Stimulated activated CD4-positive, alpha-beta T cell treated with anti-CD3 and anti-CD28 coated beads, Interleukin-12 subunit alpha, Interleukin-12 subunit beta, amount 100 ng/mL, for 4 hours (primary cell): ENCODE data around the gene MRPS34.
A peak's percentile ranks its signal among the peaks of the same experiment; 100 is the strongest.

Source experiments
- DNase-seq: peaks from one replicate; pipeline ENCODE4 v3.0.0-alpha.2; 2020

MRPS34 gene

GRCh38 chr16:1794221-1794871, 21.4 kb upstream of the MRPS34 start:
- DNase-seq: no peak

- no peak for DNase-seq
These were observed 20.8 kb upstream of the MRPS34 start, which contains the start of gene IGFALS for GRCh38 chr16:1793578-1794220. Gene IGFALS (minus strand): TSS chr16:1793705. CDS start chr16:1793652, 53 bp downstream.

DNA sequence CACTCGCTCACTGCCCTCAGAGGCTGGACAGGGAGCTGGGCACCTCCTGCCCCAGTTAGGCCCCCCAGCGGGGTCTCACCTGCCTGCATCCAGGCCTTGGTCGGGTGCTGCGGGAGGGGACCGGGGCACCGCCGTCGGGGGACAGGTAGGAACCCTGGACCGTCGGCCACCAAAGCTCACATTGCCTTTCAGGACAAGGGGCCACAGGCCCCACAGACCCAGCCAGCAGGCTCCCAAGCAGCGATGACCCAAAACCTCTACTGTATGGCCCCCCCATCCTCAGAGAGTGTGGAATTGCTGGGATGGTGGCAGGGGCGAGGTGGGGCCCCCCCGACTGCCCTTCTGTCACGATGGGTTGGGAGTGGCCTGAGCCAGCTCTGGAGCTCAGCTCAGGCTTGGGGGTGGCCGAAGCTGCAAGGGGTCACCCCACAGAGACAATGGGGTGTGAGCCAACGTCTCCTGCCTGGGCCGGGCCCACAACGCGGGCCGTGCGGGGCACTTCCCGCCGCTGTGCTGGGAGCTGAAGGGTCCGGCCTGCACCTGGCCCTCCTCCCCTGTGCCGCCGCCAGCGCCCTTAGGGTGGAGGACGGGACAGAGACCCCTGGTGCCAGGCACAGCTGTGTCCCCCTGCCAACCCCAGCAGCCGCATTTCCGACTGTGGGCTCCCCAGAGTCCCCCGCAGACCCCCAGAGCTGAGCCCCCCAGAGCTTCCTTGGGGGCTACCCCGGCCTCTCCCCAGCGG, 20.1 kb upstream of the MRPS34 start:
- no peak for DNase-seq

DNA sequence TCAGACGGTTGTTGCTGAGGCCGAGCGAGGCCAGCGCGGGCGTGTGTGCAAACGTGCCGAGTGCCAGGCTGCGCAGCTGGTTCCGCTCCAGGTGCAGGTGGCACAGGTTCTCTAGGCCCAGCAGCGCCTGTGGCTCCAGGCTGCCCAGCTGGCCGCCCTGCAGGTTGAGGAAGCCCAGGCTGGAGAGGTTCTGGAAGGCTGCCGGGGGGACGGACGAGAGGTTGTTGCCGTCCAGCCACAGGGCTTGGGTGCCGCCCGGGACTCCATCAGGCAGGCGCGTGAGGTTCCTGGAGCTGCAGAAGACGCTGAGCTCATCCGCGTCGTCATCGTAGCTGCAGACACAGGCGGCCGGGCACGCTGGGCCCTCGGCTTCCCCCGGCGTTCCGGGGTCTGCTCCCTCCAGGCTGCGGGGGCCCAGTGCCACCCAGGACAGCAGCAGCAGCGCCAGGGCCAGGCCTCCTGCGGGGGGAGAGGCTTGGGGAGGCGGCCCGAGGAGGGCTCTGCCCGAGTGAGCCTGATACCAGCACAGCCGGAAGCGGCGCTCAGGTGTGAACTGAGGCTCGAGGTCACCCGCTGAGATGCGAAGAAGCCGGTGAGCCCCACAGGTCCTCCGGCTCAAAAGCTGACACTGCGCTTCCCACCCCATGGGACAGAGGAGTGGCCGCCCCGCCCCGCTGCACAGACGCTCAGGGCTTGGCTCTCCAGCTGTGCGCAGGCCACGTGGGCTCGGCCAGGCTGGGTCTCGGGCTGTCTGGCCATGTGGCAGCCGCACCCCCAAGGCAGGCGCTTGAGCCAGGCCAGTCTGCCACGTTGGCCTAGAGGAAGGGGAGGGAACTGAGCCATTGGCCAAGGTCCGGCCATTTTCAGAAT, 19.2 kb upstream of the MRPS34 start:
- no peak for DNase-seq

DNA sequence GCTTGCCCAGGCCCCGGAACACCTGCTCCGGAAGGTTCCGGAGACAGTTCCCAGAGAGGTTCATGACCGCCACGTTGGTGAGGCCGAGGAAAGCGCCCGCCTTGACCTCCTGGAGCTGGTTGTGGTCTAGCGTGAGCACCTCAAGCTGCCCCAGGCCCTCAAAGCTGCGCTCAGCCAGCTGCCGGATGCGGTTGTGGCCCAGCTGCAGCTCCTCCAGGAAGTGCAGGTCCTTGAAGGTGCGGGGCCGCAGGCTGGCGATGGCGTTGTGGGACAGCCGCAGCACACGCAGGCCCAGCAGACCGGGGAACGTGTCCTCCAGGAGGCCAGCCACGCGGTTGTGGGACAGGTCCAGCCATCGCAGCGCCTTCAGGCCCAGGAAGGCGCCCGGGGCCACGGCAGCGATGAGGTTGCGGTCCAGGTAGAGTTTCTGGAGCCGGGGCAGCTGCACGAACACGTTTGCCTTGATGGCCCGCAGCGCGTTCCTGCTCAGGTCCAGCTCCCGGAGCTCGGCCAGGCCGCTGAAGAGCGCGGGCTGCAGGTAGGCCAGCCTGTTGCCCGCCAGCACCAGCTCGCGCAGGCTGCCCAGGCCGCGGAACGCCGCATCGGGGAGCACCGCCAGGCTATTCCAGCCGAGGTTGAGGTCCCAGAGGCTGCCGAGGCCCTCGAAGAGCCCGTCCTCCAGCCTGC, 18.5 kb upstream of the MRPS34 start:
- DNase-seq: no peak

- DNase-seq: no peak
These were observed 17.8 kb upstream of the MRPS34 start for GRCh38 chr16:1790611-1791255.

GRCh38 chr16:1790261-1790610, 17.3 kb upstream of the MRPS34 start:
- DNase-seq: no peak

- no peak for DNase-seq
These were observed 16.7 kb upstream of the MRPS34 start for GRCh38 chr16:1789643-1790045.

GRCh38 chr16:1788708-1789100, 15.8 kb upstream of the MRPS34 start:
- DNase-seq: no peak

DNA sequence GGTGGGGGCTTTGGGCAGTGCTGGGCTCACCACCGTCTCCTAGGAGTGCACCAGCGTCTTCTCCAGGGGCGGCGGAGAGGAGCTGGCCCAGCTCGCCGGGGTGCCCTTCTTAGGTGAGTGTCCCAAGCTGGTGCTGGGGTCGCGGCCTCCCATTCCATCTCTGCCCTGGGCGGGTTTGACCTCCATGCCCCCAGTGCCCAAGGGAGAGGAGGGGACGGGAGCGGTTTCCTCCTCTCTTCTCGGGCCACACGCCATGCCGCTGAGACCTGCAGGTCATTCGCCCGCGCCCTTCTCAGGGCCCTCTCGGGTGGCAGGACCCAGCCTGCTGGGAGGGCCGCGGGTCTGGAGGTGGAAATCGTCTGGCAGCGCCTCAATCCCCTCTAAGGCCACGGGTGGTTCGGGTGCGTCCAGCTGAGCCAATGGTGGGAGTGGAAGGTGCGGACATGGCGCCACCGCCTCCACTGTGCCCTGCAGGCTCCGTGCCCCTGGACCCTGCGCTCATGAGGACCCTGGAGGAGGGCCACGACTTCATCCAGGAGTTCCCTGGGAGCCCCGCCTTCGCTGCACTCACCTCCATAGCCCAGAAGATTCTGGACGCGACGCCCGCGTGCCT, 15.3 kb upstream of the MRPS34 start:
- no peak for DNase-seq

GRCh38 chr16:1787322-1788094, 14.6 kb upstream of the MRPS34 start:
- DNase-seq: no peak

DNA sequence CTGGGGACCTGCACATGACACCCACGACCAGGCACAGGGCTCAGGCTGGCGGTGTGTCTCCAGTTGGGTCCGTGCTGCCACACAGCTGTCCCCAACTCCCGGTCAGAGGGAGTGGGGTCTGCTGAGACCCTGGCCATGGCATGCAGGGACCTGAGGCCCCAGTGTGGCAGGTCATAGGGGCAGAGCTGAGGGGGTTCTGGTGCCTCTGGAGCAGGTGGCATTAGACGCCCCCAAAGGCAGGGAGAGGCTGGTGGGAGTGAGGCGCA, 14.1 kb upstream of the MRPS34 start:
- no peak for DNase-seq

DNA sequence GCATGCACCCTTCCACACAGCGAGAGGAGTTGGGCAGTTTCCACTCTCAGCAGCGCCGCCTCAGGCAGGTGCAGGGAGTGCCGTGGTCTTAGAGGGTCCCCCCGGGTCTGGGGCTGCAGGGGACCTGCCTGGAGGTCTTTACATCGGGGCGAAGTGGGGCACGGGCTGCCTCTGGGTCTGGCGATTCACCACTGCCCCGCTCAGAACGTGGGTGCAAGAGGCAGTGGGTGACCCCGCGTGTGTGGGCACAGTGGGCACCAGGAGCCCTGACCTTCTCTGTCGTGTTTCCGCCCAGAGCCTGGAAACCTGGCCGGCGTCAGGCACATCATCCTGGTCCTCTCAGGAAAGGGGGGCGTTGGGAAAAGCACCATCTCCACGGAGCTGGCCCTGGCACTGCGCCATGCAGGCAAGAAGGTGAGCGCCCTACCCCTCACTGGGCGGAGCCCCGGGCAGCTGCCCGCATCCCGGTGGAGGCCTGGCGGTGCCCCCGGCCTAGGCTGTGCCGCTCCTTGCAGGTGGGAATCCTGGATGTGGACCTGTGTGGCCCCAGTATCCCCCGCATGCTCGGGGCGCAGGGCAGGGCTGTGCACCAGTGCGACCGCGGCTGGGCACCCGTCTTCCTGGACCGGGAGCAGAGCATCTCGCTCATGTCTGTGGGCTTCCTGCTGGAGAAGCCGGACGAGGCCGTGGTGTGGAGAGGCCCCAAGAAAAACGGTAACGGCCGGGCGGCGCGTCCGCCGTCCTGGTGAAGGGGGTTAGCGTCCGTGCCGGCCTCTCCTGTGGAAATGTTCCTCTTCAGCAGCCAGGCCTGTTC, 13.5 kb upstream of the MRPS34 start:
- no peak for DNase-seq

- no peak for DNase-seq
These were observed 12.9 kb upstream of the MRPS34 start for GRCh38 chr16:1785846-1786170.

GRCh38 chr16:1784977-1785845, 12.3 kb upstream of the MRPS34 start:
- no peak for DNase-seq

DNA sequence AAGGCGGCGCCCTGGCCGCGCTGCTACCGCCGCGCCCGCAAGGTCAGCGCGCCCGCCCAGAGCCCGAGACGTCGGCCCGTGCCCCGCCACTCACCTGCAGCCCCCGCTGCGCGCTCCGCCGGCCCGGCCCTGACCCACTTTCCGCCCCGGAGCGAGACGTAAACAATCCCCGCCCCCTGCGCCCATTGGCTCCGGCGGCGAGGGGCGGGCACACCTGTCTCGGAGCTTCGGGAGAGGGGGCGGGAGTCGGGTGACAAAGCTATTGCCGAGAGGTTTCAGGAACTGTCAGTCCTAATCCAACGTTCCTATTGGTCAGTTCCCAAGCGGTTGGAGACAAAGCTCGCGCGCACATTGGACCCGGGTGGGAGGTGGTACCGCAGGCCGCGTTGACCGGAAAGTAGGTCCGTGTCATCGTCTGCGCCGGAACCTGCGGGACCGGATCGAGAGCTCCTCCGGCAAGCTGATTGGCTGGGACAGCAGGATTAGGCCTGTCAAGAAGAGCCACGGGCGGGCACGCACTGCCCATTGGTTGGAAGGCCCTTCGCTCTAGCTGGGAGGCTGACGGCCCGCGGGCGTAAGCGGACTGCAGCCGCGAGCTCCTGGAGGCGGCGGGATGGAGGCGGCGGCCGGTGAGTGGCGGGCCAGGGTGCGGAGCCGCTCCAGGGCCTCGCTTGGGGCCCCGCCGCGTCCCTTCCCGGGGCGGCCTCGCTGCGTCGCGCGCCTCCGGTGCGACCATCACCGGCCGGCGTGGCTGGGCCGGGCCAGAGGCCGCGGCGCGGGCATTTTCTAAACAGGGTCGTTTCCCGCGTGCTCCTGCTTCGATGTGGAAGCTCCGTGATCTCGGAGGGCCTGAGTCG, 9.7 kb upstream of the MRPS34 start, which contains the start of the genes NUBP2 and SPSB3:
Gene NUBP2, plus strand, starts transcription at position 553 of the 857 bp plus-strand sequence. Its CDS starts 61 bp downstream, at position 614.
Gene SPSB3, minus strand, starts transcription at position 164 of the 857 bp plus-strand sequence. CDS start 1,088 bp downstream, outside the sequence.
- peak; percentile 96 for DNase-seq

DNA sequence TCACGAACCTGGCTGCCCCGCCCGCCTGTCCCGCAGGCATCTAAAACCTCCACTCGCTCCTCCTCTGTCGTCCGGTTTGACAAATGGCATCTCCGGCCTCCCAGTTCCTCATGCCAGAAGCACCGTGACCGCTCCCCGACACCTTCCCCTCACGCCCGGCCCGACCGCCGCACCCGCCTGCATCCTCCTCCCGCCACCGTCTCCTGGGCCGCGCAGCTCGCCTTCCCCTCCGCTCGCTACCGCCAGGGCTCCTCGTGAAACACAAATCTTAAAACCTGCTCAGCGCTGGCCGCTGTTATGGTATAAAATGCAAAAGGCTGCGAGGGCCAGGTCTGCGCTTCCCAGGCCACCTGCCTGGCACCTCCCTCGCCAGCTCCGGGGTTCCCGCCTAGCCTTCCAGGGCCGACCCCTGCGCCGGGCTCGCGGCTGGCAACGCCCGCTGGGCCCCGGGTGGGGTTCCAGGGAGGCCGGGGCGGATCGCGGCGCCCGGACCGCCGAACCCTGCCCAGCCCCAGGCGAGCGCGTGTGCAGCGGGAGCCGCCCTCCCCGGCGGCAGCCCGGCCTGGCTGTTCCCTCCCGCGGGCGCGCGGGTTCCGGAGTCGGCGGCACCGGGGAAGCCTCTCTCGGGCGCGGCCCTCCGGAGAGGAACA, 8.9 kb upstream of the MRPS34 start:
- DNase-seq: no peak
